Liver (tissue), 9 donors: Measurements from ENCODE around the gene KRTAP10-6. TPM values are rescaled to one million over a fixed set of nuclear protein-coding genes. Genes with fewer than 3 reads are reported as not detected.

Experiments
- DNase-seq: peaks from one replicate; pipeline ENCODE4 v3.0.0-alpha.2; 2017; ENCODE audit warnings: low spot score
- H3K27ac ChIP-seq, 2 donors: one replicate each; pipeline ENCODE4 v1.7.0; 2013; ENCODE audit warnings: inconsistent platforms in 2 of 2, low read length in 2 of 2, control low read depth in 1 of 2, low read depth in 1 of 2, mild to moderate bottlenecking in 1 of 2
- H3K27me3 ChIP-seq, 4 donors: one replicate each; pipeline versions ENCODE4 v1.6.1 to v1.7.0; 2013; ENCODE audit warnings: low read length in 3 of 4, inconsistent platforms in 1 of 4, mild to moderate bottlenecking in 1 of 4, moderate library complexity in 1 of 4; ENCODE audit not compliant: control insufficient read depth in 4 of 4, insufficient read depth in 4 of 4
- H3K36me3 ChIP-seq, 4 donors: one replicate each; pipeline versions ENCODE4 v1.6.1 to v1.7.0; 2013; ENCODE audit warnings: low read length in 3 of 4, mild to moderate bottlenecking in 3 of 4, low read depth in 1 of 4, moderate library complexity in 1 of 4; ENCODE audit not compliant: control insufficient read depth in 4 of 4, insufficient read depth in 3 of 4
- H3K4me1 ChIP-seq, 4 donors: one replicate each; pipeline versions ENCODE4 v1.6.1 to v1.7.0; 2013; ENCODE audit warnings: low read length in 3 of 4, mild to moderate bottlenecking in 3 of 4, moderate library complexity in 1 of 4; ENCODE audit not compliant: control insufficient read depth in 4 of 4, insufficient read depth in 4 of 4
- H3K4me3 ChIP-seq, 3 donors: one replicate each; pipeline versions ENCODE4 v1.6.1 to v1.7.0; 2013; ENCODE audit warnings: low read length in 3 of 3, control low read depth in 1 of 3, low read depth in 1 of 3, mild to moderate bottlenecking in 1 of 3
- H3K9ac ChIP-seq, 2 donors: one replicate each; pipeline ENCODE4 v1.7.0; 2013; ENCODE audit warnings: low read length in 2 of 2, mild to moderate bottlenecking in 2 of 2, moderate library complexity in 2 of 2, control low read depth in 1 of 2, low read depth in 1 of 2
- H3K9me3 ChIP-seq, 4 donors: one replicate each; pipeline versions ENCODE4 v1.6.1 to v1.7.0; 2013; ENCODE audit warnings: low read length in 3 of 4; ENCODE audit not compliant: control insufficient read depth in 4 of 4
- ATF3 ChIP-seq: IDR thresholded peaks from 2 replicates; pipeline ENCODE4 v1.6.1; 2016; ENCODE audit warnings: antibody characterized with exemption
- EGR1 ChIP-seq, 2 donors: IDR thresholded peaks; 2 replicates each; pipeline ENCODE4 v1.6.1; 2016 to 2018; ENCODE audit warnings: antibody characterized with exemption in 2 of 2, low read depth in 2 of 2
- FOXA1 ChIP-seq: IDR thresholded peaks from 2 replicates; pipeline ENCODE4 v1.6.1; 2016; ENCODE audit warnings: antibody characterized with exemption
- FOXA2 ChIP-seq: IDR thresholded peaks from 2 replicates; pipeline ENCODE4 v1.6.1; 2016; ENCODE audit warnings: antibody characterized with exemption
- GABPA ChIP-seq, 2 donors: IDR thresholded peaks in 1 of 2; conservative IDR thresholded peaks in 1 of 2; 2 replicates each; pipeline ENCODE4 v1.6.1; 2016; ENCODE audit warnings: antibody characterized with exemption in 2 of 2, mild to moderate bottlenecking in 1 of 2, moderate library complexity in 1 of 2
- HNF4A ChIP-seq, 2 donors: conservative IDR thresholded peaks; 2 replicates each; pipeline ENCODE4 v1.6.1; 2016; ENCODE audit warnings: antibody characterized with exemption in 2 of 2, mild to moderate bottlenecking in 2 of 2
- HNF4G ChIP-seq: IDR thresholded peaks from 2 replicates; pipeline ENCODE4 v1.6.1; 2016; ENCODE audit warnings: antibody characterized with exemption
- JUND ChIP-seq, 2 donors: IDR thresholded peaks; 2 replicates each; pipeline ENCODE4 v1.6.1; 2016; ENCODE audit warnings: antibody characterized with exemption in 2 of 2
- MAX ChIP-seq: IDR thresholded peaks from 2 replicates; pipeline ENCODE4 v1.6.1; 2016; ENCODE audit warnings: antibody characterized with exemption
- NR2F2 ChIP-seq: IDR thresholded peaks from 2 replicates; pipeline ENCODE4 v1.6.1; 2016; ENCODE audit warnings: antibody characterized with exemption
- RAD21 ChIP-seq, 2 donors: IDR thresholded peaks; 2 replicates each; pipeline ENCODE4 v1.6.1; 2016; ENCODE audit warnings: antibody characterized with exemption in 2 of 2, mild to moderate bottlenecking in 2 of 2
- REST ChIP-seq: IDR thresholded peaks from 2 replicates; pipeline ENCODE4 v1.6.1; 2016; ENCODE audit warnings: antibody characterized with exemption, mild to moderate bottlenecking
- RXRA ChIP-seq, 2 donors: IDR thresholded peaks; 2 replicates each; pipeline ENCODE4 v1.6.1; 2017 to 2018; ENCODE audit warnings: antibody characterized with exemption in 2 of 2, mild to moderate bottlenecking in 1 of 2
- SP1 ChIP-seq: IDR thresholded peaks from 2 replicates; pipeline ENCODE4 v1.6.1; 2018; ENCODE audit warnings: antibody characterized with exemption, mild to moderate bottlenecking
- TAF1 ChIP-seq: conservative IDR thresholded peaks from 2 replicates; pipeline ENCODE4 v1.6.1; 2016; ENCODE audit warnings: antibody characterized with exemption, mild to moderate bottlenecking
- YY1 ChIP-seq: IDR thresholded peaks from 2 replicates; pipeline ENCODE4 v1.6.1; 2016; ENCODE audit warnings: antibody characterized with exemption, mild to moderate bottlenecking
- WGBS: extraction: QIAGEN DNeasy Blood & Tissue Kit; methylation state at CpG from one replicate; pipeline ENCODE4 v1.1.7; 2013; 5-methylcytosine and 5-hydroxymethylcytosine counted together
- polyA plus RNA-seq, 2 donors: library from polyadenylated mRNA; stranded (reverse) in 1 of 2; unstranded in 1 of 2; fragments of 200-250 nt in 1 of 2; fragments of >200 nt in 1 of 2; fragmentation: Nextera tagmentation in 1 of 2; extraction: Ambion mirVana in 1 of 2; gene quantifications; one replicate each; pipeline versions ENCODE4 v1.2.1 to v1.2.3, GENCODE V29; 2013 to 2015
- total RNA-seq, 2 donors: library from RNA; depleted of rRNA; stranded (reverse); fragments of >200 nt; gene quantifications; one replicate each; pipeline ENCODE4 v1.2.3, GENCODE V29; 2014
- TF ChIP-seq, protein P1 (sequence below): fragments of 150-350 bp; IDR thresholded peaks from 2 replicates; pipeline ENCODE4 v1.5.1; 2017; ENCODE audit warnings: improper control_type of control experiment, low read depth, low read length; ENCODE audit not compliant: missing input control
- TF ChIP-seq, protein P2 (sequence below): IDR thresholded peaks from 2 replicates; pipeline ENCODE4 v1.6.1; 2016; ENCODE audit warnings: antibody characterized with exemption
- donor health status: healthy.
- donor health status: healthy.
- donor health status: healthy.
- donor health status: healthy.
- donor health status: healthy.

Gene KRTAP10-6
- total and polyA plus RNA-seq, 4 donors: not detected

GRCh38 chr21:44630440-44630839 lies 38.1 kb upstream of the KRTAP10-6 start:
- WGBS: 80% methylated on average over 2 of the region's 2 CpGs
- Histone ChIP-seq H3K9me3 (peaks cover 0 to 12% (median 5%) of the 10 kb centered on the region in 4 donors), H3K4me3 (no peak overlapping the region), H3K27ac (no peak overlapping the region), H3K36me3 (no peaks in the 10 kb centered on the region), H3K9ac (no peak overlapping the region), H3K27me3 (no peaks in the 10 kb centered on the region), H3K4me1 (no peaks in the 10 kb centered on the region)
- DNase-seq: no peak
- TF ChIP-seq TAF1 (no peak), FOXA2 (no peak), JUND (IDR thresholded peaks at IDR 0.05) (no peak), EGR1 (IDR thresholded peaks at IDR 0.05; ENCODE audit: low read depth in 2 of 2) (no peak), NR2F2 (no peak), HNF4G (no peak), ATF3 (no peak), SP1 (no peak)
- TF ChIP-seq, protein P1, sequence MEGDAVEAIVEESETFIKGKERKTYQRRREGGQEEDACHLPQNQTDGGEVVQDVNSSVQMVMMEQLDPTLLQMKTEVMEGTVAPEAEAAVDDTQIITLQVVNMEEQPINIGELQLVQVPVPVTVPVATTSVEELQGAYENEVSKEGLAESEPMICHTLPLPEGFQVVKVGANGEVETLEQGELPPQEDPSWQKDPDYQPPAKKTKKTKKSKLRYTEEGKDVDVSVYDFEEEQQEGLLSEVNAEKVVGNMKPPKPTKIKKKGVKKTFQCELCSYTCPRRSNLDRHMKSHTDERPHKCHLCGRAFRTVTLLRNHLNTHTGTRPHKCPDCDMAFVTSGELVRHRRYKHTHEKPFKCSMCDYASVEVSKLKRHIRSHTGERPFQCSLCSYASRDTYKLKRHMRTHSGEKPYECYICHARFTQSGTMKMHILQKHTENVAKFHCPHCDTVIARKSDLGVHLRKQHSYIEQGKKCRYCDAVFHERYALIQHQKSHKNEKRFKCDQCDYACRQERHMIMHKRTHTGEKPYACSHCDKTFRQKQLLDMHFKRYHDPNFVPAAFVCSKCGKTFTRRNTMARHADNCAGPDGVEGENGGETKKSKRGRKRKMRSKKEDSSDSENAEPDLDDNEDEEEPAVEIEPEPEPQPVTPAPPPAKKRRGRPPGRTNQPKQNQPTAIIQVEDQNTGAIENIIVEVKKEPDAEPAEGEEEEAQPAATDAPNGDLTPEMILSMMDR: no peak

GRCh38 chr21:44628707-44629391 lies 36.5 kb upstream of the KRTAP10-6 start:
- H3K9ac ChIP-seq: no peak overlapping the region
- DNase-seq: no peak
- no peak overlapping the region for H3K4me3 ChIP-seq
- no peak overlapping the region for H3K27ac ChIP-seq
- H3K9me3 ChIP-seq: peaks cover 3 to 11% (median 7%) of the 10 kb centered on the region in 4 donors
- H3K4me1 ChIP-seq: no peaks in the 10 kb centered on the region
- TF ChIP-seq FOXA1 (no peak), MAX (no peak), RAD21 (IDR thresholded peaks at IDR 0.05) (no peak), NR2F2 (no peak), JUND (IDR thresholded peaks at IDR 0.05) (no peak), ATF3 (no peak), REST (no peak), GABPA (IDR thresholded peaks at IDR 0.05 in 1 of 2, conservative IDR thresholded peaks at IDR 0.05 in 1 of 2) (no peak), EGR1 (IDR thresholded peaks at IDR 0.05; ENCODE audit: low read depth in 2 of 2) (no peak), RXRA (IDR thresholded peaks at IDR 0.05) (no peak), TAF1 (no peak), HNF4A (conservative IDR thresholded peaks at IDR 0.05) (no peak), FOXA2 (no peak), HNF4G (no peak), SP1 (no peak), YY1 (no peak)
- TF ChIP-seq, protein P2, sequence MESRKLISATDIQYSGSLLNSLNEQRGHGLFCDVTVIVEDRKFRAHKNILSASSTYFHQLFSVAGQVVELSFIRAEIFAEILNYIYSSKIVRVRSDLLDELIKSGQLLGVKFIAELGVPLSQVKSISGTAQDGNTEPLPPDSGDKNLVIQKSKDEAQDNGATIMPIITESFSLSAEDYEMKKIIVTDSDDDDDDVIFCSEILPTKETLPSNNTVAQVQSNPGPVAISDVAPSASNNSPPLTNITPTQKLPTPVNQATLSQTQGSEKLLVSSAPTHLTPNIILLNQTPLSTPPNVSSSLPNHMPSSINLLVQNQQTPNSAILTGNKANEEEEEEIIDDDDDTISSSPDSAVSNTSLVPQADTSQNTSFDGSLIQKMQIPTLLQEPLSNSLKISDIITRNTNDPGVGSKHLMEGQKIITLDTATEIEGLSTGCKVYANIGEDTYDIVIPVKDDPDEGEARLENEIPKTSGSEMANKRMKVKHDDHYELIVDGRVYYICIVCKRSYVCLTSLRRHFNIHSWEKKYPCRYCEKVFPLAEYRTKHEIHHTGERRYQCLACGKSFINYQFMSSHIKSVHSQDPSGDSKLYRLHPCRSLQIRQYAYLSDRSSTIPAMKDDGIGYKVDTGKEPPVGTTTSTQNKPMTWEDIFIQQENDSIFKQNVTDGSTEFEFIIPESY: no peak
- TF ChIP-seq, protein P1: no peak
- no peaks in the 10 kb centered on the region for H3K27me3 ChIP-seq
- H3K36me3 ChIP-seq: no peaks in the 10 kb centered on the region
- WGBS: 77% methylated on average over 18 of the region's 18 CpGs
